Parathyroid adenoma (tissue), 2 donors: ENCODE measurements around the gene CCL14.

Source experiments
- H2AFZ ChIP-seq: fragments of 300-600 bp; sonication (generic); one replicate; pipeline ENCODE4 v1.7.0; 2017; ENCODE audit warnings: antibody characterized with exemption, mild to moderate bottlenecking
- H3K27ac ChIP-seq: fragments of 300-600 bp; sonication (generic); one replicate; pipeline ENCODE4 v1.7.0; 2017
- H3K27me3 ChIP-seq: fragments of 300-600 bp; sonication (generic); one replicate; pipeline ENCODE4 v1.7.0; 2017; ENCODE audit warnings: low read length; ENCODE audit not compliant: control insufficient read depth, insufficient read depth
- H3K36me3 ChIP-seq: fragments of 300-600 bp; sonication (generic); one replicate; pipeline ENCODE4 v1.7.0; 2017; ENCODE audit warnings: low read length; ENCODE audit not compliant: control insufficient read depth, insufficient read depth
- H3K4me1 ChIP-seq: fragments of 300-600 bp; sonication (generic); one replicate; pipeline ENCODE4 v1.7.0; 2017; ENCODE audit warnings: control low read depth
- H3K4me2 ChIP-seq: fragments of 300-600 bp; sonication (generic); one replicate; pipeline ENCODE4 v1.7.0; 2017; ENCODE audit warnings: low read length
- H3K4me3 ChIP-seq: fragments of 300-600 bp; sonication (generic); one replicate; pipeline ENCODE4 v1.7.0; 2017; ENCODE audit warnings: low read depth, low read length
- H3K79me2 ChIP-seq: fragments of 300-600 bp; sonication (generic); one replicate; pipeline ENCODE4 v1.7.0; 2017; ENCODE audit warnings: control low read depth
- H3K9ac ChIP-seq: fragments of 300-600 bp; sonication (generic); one replicate; pipeline ENCODE4 v1.7.0; 2017; ENCODE audit warnings: mild to moderate bottlenecking
- H3K9me3 ChIP-seq: fragments of 300-600 bp; sonication (generic); one replicate; pipeline ENCODE4 v1.7.0; 2017; ENCODE audit warnings: low read length; ENCODE audit not compliant: control insufficient read depth
- TF ChIP-seq, protein P1 (sequence below): fragments of 300-600 bp; sonication (generic); IDR thresholded peaks from one replicate; pipeline ENCODE4 v1.7.0; 2017; ENCODE audit warnings: antibody characterized with exemption, mild to moderate bottlenecking
- donor health status: primary hyperparathyroidism.

The CCL14 gene

DNA sequence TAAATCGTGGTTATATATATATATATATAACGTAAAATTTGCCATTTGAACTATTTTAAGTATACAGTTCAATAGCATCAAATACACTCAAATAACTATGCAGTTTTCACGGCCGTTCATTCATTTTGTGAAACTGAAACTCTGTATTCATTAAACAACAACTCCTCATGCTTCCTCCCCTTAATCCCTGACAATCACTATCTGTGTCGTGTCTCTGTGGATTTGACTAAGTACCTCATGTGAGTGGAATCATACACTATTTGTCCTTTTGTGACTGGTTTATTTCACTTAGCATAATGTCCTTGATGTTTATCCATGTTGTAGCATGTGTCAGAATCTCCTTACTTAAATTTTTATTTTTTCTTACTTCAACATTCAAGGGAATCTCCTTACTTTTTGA lies 28.4 kb upstream of the CCL14 start:
- no peaks in the 10 kb centered on the region for H3K4me1 ChIP-seq
- H3K36me3 ChIP-seq: no peaks in the 10 kb centered on the region
- no peak overlapping the region for H3K4me3 ChIP-seq
- H2AFZ ChIP-seq: no peak overlapping the region
- H3K9me3 ChIP-seq: no peaks in the 10 kb centered on the region
- TF ChIP-seq, protein P1, sequence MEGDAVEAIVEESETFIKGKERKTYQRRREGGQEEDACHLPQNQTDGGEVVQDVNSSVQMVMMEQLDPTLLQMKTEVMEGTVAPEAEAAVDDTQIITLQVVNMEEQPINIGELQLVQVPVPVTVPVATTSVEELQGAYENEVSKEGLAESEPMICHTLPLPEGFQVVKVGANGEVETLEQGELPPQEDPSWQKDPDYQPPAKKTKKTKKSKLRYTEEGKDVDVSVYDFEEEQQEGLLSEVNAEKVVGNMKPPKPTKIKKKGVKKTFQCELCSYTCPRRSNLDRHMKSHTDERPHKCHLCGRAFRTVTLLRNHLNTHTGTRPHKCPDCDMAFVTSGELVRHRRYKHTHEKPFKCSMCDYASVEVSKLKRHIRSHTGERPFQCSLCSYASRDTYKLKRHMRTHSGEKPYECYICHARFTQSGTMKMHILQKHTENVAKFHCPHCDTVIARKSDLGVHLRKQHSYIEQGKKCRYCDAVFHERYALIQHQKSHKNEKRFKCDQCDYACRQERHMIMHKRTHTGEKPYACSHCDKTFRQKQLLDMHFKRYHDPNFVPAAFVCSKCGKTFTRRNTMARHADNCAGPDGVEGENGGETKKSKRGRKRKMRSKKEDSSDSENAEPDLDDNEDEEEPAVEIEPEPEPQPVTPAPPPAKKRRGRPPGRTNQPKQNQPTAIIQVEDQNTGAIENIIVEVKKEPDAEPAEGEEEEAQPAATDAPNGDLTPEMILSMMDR: no peak
- no peak overlapping the region for H3K9ac ChIP-seq
- no peak overlapping the region for H3K4me2 ChIP-seq
- no peaks in the 10 kb centered on the region for H3K79me2 ChIP-seq
- H3K27me3 ChIP-seq: no peaks in the 10 kb centered on the region
- no peak overlapping the region for H3K27ac ChIP-seq

DNA sequence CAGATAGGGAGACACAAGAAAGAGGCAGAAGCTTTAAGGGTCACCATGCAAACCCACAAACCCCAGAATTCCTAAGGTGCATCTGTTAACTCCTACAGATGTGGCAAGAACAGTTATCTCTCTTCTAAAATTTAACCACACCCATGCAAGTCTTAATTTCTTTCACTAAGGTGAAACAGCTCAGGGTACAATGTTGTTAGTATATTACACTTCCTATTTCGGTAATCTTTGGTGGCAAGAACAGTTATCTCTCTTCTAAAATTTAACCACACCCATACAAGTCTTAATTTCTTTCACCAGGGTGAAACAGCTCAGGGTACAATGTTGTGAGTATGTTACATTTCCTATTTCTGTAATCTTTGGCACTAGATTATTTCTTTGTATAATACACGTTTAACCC lies 24.7 kb upstream of the CCL14 start:
- H3K27me3 ChIP-seq: no peaks in the 10 kb centered on the region
- no peak overlapping the region for H3K9ac ChIP-seq
- TF ChIP-seq, protein P1: no peak
- H3K4me2 ChIP-seq: no peak overlapping the region
- no peak overlapping the region for H3K27ac ChIP-seq
- no peaks in the 10 kb centered on the region for H3K79me2 ChIP-seq
- H2AFZ ChIP-seq: no peak overlapping the region
- no peaks in the 10 kb centered on the region for H3K9me3 ChIP-seq
- H3K36me3 ChIP-seq: no peaks in the 10 kb centered on the region
- no peak overlapping the region for H3K4me3 ChIP-seq
- no peaks in the 10 kb centered on the region for H3K4me1 ChIP-seq

DNA sequence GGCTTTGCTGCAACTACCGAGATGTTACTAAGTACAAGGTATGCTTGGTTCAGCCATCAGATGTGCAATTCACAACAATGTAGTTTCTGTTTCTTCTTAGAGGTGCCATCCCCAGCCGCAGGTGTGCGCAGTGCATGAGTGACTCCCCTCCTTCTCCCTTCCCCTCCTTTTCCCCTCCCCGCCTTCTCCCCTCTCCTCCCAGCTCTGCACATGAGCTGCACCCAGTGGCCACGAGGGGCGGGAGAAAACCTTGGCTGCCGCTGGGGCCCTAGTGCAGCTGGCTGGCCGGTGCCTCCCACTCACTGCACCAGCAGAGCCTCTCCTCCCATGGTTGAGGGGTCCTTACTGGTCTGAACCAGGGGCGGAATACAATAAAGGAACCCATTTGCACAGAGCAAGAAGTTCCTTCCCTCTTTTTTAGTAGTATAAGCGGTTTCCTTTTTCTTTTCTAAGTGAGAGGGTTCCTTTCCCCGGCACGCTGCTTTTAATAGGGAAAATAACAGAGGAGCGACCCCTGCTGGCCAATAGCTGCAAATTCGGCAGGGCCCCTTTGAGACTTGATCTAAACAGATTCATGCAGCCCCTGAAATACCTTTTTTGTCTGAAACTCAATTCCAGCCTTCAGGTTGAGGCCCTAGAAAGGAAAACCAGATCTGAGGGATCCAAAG lies 22.6 kb upstream of the CCL14 start:
- Histone ChIP-seq H3K36me3 (no peaks in the 10 kb centered on the region), H2AFZ (no peak overlapping the region), H3K79me2 (no peaks in the 10 kb centered on the region), H3K4me3 (no peak overlapping the region), H3K27ac (no peak overlapping the region), H3K27me3 (no peaks in the 10 kb centered on the region), H3K4me2 (no peak overlapping the region), H3K9ac (no peak overlapping the region), H3K4me1 (no peaks in the 10 kb centered on the region), H3K9me3 (no peaks in the 10 kb centered on the region)
- TF ChIP-seq, protein P1: peak; percentile 6

DNA sequence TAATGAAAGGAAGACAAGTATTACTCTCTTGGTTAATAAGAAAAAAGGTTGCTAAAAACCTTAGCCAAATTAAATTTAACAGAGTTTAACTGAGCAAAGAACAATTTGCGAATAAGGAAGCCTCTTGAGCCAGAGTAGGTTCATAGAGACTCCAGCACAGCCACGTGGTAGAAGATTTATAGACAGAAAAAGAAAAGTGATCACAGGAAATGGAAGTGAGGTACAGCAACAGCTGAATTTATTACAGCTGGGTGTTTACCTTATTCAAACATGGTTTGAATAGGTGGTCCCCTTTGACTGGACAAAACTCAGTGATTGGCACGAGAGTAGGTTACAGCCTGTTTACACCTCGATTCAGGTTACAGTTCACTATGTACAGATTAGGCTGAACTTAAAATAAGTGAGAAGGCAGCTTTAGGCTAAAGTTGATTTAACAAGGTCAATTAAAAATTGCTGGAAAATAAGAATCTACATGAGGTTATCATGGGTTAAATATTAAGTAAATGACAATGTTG lies 18.1 kb upstream of the CCL14 start:
- Histone ChIP-seq H3K4me1 (no peaks in the 10 kb centered on the region), H3K9ac (no peak overlapping the region), H3K79me2 (no peaks in the 10 kb centered on the region), H3K27ac (no peak overlapping the region), H3K9me3 (no peaks in the 10 kb centered on the region), H3K4me3 (no peak overlapping the region), H3K27me3 (no peaks in the 10 kb centered on the region), H2AFZ (no peak overlapping the region), H3K36me3 (no peaks in the 10 kb centered on the region), H3K4me2 (no peak overlapping the region)
- TF ChIP-seq, protein P1: no peak

DNA sequence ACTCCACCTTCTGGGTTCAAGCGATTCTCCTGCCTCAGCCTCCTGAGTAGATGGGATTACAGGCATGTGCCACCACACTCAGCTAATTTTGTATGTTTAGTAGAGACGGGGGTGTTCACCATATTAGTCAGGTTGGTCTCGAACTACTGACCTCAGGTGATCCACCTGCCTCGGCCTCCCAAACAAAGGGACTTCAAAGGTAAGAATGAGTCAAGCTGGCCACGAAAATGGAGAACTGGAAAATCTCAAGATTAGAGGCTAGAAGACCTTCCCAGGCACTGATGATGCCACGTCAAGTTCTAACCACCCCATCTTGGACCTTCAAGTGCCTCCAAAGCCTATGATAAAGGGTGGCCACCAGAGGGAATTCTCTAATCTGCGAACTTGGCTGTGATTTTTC lies 16.1 kb upstream of the CCL14 start:
- H3K4me1 ChIP-seq: no peaks in the 10 kb centered on the region
- H3K9me3 ChIP-seq: no peaks in the 10 kb centered on the region
- no peak overlapping the region for H3K4me3 ChIP-seq
- no peak overlapping the region for H3K4me2 ChIP-seq
- H3K79me2 ChIP-seq: no peaks in the 10 kb centered on the region
- TF ChIP-seq, protein P1: no peak
- no peak overlapping the region for H3K9ac ChIP-seq
- H3K36me3 ChIP-seq: no peaks in the 10 kb centered on the region
- no peak overlapping the region for H3K27ac ChIP-seq
- no peaks in the 10 kb centered on the region for H3K27me3 ChIP-seq
- no peak overlapping the region for H2AFZ ChIP-seq
